GM18873 (cell line): ENCODE data around the gene C3orf80.
A peak's percentile ranks its signal among the peaks of the same experiment; 100 is the strongest.
"Not testable (repeated sequence)": the region's sequence is repeated elsewhere in the genome, so short reads cannot be mapped to it uniquely, and the experiment has no call there.

ENCODE experiments used
- ATAC-seq: cut with Tn5 transposase; IDR thresholded peaks from one replicate; pipeline ENCODE4 v1.9.1; 2021; ENCODE audit warnings: mild to moderate bottlenecking, moderate library complexity, moderate number of reproducible peaks; ENCODE audit not compliant: unreplicated experiment, low FRiP score

The C3orf80 gene

DNA sequence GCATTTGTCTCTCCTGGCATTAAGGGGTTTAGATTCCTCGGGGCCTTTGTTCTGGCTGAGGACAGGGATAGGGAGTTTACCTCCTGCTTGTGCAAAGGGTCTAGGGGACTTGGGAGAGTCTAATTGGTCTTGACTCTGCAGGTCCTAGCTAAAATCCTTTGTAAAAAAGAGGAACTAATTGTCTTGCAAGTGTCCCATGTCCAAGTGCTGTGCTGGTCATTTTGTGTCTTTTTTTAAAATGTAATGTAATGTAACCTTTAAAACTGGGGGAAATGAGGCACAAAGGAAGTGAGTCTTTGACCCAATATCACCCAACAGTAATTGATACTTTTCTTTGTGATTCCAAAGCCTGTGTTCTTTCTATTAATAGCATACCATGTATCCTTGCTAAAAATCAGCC, 14.9 kb upstream of the C3orf80 start:
- no peak for ATAC-seq

DNA sequence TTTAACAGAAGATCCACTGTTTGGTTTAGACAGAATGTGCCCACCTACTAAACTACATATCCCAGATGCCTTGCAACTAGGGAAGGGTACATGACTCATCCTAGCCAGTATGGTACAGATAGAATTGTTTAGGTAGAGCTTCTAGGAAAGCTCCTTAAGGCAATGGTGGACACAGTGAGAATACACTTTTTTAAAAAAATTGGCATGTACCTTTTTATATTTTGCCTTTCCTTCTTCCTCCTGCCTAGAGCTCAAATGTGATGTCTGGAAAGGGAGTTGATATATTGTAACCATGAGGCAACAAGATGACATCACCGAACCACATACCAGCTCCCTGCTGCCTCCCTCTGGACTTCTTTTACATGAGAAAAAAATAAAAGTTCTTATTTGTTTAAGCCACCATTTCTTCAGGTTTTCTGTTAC, 14.4 kb upstream of the C3orf80 start:
- ATAC-seq = no peak

DNA sequence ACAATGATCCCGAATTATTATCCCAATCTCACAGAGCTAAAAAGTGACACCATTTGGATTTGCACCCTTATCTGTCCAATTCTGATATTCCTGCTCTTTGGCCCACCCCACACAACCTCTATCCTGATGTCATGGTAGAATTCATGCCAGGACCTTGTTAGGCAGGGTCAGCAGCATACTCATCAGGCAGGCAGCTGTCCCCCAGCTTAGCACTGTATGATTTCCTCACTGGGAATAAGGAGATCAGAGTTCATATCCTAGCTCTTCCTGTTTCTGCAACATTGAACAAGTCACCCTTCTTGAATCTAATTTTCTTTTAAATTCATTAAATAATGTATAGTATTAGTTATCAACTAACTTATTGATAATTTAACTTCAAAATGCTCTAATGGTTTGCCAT, 12.0 kb upstream of the C3orf80 start:
- ATAC-seq = no peak

DNA sequence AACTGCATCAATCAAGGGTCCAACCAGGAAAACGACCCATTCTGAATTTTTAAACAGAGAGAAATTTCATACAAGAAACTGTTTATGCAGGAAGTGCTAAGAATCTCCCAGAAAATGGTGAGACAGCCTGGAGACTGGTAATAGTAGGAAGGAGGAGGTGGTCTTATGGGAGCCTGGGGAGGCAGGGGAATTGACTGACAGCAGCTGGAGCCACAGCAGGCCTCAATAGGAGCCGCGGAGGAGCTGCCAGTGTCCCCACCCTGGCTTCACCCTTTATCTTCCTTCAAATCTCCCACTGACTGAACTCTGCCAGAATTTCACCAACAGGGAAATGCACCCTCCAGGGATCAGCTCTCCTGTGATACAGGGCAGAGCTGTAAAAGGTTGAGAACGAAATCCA, 7.5 kb upstream of the C3orf80 start:
- ATAC-seq = no peak

DNA sequence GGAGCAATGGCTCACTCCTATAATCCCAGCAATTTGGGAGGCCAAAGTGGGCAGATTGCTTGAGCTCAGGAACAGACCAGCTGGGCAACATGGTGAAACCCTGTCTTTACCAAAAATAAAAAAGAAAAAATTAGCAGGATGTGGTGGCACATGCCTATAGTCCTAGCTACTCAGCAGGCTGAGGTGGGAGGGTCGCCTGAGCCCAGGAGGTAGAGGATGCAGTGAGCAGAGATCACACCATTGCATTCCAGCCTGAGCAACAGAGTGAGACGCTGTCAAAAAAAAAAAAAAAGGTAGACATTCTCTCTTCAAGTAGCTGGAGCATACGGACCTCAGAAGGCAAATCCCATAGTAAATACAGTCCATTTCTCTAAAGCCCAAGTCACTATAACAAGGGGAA, 7.1 kb upstream of the C3orf80 start:
- no peak for ATAC-seq

DNA sequence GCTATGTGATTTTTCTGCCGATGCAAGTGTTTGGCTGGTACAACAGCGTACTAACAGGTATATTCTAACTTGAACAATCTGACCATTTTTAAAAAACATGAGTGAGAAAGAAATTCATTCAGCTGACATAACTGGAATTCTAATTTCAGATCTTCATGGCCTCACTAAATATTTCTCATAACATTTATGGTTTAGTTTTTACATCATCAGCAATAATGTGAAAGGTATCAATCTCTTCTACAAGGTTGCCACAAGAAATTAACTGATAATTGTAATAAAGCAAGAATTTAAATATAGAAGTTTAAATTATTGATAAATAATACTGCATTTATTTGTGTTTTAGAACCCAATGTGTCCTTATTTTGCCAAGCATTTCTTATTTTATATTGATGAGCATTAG, 5.2 kb upstream of the C3orf80 start:
- no peak for ATAC-seq

DNA sequence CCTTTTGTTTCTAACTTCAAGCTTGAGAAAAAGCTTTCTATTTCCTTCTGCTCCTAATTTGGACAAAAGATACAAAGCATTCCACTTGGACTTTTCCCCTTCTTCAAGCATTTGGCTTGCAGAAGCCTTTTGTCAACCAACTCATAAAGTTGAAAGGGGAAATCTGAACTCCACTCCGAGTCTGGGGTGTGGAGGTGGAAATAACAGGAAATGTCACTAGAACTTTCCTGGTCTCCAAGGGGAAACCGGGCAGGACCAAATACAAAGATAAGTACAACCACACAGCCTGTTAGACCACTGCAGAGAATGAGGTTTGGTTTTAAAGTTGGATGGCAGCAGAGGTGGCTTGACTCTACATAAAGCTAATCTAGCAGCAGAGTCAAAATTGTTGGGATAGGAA, 4.2 kb upstream of the C3orf80 start:
- no peak for ATAC-seq

DNA sequence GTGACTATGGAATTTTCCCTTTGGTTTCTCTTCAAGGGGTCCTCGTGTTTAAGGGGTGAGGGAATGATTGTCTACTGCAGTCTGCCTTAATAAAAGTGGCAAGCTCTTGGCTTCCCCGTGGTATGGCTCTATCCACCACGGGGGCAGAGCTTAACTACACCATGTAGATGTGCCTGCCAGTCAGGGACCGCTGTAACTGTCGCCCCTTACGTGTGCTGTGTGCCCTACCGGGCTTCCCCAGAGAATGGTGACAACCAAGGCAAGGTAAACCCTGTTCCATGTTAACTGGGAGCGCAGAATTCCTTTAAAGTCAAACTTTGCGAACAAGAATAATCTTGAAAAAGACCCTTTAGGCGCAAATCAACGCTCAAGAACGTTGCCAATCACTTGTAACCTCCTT, 966 bp upstream of the C3orf80 start:
- no peak for ATAC-seq

DNA sequence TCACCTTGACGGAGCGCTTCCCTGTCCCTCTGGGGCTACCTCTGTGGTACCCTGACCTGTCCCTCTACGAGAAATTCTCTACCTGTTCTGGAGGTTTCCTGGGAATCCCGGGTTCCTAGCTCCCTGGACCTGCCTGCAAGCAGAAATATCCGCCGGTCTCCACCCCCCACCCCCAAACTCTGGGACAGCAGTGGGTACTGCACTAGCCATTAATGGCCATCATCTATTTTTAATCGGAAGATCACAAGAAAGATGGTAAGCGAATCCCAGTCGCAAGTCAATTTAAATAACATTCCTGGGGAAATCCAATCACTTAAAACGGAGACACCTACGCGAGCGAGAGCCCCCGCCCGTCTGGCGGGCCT, 429 bp upstream of the C3orf80 start:
- ATAC-seq = no peak

DNA sequence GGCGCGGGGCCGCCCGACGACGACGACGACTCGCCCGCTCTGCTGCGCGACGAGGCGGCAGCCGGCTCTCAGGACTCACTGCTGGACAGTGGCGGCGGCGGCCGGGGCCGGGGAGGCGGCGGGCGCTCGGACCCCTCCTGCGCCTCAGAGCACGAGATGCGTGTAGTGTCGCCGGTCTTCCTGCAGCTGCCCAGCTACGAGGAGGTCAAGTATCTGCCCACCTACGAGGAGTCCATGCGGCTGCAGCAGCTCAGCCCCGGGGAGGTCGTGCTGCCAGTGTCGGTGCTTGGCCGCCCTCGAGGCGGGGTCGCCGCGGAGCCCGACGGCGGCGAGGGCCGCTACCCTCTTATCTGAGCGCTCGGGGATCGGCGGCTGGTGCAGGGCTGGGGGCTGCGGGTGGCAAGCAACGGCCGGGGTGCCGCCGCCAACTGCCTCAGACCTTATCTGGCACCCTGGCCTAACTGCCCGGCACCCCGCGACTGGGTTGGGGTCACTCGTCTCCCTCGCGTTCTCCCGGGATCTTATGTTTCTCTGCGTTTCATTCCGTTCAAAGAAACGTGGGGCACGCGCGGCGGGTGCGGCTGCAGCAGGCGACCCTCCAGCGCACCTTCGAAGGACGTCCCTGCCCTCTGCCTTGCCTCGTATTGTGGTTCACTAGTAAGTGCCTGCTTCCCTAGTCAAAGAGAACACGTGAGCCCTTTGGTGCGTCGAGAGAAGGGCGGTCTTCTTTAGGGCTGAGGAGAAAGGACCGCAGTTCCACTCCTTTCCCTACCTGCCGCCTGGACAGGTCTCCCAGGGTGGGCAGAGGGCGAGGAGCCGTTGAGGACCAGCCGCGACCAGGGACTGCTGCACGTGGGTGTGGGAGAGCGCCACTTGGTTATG, 1.0 kb downstream of the C3orf80 start:
- ATAC-seq = peak; percentile 3

DNA sequence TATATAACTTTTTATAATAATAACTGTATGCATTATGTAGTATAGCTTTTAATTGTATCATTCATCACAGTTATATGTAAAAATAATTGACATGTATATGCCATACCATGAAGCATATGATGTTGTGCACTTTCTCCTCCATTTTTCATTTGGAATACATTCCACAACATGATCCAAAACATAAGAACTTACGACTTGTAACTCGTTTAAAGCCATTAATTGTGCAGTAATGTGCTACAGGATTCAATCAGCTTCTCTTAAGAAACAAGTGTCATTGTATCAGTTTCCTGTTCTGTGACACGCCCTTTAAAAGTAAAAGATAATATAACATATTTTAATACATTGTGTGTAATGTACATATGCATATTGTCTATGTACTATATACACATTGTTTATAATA, 2.2 kb downstream of the C3orf80 start:
- ATAC-seq = no peak

DNA sequence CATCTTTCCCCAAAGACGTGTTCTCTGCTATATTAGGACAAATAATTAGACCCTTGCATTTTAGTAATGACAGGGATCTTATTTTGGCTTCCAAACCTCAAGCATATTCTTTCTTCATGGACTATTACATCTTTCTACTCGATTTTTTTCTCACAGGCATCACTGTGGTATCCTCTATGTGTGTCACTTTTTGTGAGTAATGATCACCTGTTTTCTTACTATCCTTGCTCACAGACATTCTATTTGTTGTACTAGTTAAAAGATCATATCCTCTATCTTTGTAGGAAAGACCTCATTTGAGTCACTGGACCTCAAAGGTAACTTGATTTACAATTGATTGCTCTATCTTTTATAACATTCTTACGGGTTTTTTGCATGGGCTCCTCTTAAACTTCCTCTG, 6.8 kb downstream of the C3orf80 start:
- no peak for ATAC-seq

DNA sequence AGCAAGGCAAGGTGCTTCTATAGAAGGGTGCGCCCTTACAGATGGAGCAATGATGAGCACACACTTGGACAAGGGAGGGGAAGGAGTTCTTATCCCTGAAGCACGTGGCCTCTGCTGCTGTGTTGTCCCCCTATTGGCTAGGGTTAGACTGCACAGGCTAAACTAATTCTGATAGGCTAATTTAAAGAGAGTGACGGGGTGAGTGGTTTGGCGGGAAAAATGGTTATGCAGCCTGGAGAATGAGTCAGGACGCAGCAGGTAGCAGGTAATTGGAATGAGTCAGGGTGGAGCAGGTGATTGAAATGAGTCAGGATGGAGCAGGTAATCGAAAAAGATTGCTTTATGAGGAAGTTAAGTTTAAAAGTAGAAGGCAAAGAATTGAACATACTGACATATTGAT, 15.5 kb downstream of the C3orf80 start:
- ATAC-seq = not testable (repeated sequence)

DNA sequence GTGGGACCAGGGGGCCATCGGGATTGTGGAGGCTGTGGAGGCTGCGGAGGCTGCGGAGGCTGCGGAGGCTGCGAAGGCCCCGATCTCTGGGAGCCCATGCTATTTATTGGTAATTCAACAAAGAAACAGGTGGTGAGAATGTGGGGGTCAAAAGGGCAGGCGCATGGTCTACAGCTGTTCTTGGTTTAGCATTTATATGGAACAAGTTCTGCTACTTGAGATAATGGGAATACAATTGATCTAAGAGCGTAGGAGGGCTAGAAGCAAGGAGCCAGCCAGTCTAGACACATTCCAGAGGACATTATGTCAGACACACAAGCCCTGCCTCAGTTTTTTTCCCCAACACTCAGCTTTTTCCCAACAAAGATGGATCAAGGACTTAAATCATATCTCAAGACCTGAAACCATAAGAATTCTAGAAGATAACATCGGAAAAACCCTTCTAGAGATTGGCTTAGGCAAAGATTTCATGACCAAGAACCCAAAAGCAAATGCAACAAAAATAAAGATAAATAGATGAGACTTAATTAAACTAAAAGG, 20.1 kb downstream of the C3orf80 start:
- ATAC-seq = no peak

DNA sequence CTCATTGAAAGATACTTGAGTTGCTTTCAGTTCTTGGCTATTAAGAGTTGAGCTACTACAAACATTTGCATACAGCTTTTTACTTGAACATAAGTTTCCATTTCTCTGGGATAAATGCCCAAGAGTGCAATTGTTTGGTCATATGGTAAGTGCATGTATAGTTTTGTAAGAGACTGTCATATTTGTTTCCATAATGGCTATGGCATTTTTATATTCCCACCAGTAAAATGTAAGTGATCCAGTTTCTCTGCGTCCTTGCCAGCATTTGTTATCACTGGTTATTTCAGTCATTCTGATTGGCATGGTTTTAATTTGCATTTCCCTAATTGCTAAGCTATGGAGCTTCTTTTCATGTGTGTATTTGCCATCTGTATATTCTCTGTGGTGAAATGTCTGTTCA, 22.5 kb downstream of the C3orf80 start:
- ATAC-seq = no peak

DNA sequence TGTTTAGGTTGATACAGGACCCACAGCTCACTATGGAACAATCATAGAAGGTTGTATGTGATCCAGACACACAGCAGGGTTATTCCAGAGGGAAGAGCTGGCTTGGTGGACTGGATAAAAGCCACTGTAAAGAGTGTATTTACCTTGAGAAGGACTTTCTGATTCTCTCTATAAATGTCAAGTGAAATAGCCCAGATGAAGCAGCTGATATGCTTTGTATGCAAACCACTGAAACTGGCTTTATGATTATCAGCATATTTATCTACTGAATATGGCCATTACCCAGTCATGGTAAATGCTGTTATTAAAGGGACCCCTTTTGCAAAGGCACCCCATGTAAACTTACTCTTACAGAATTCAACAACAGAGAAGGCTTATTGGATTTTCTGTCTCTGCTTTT, 28.1 kb downstream of the C3orf80 start:
- ATAC-seq = no peak

DNA sequence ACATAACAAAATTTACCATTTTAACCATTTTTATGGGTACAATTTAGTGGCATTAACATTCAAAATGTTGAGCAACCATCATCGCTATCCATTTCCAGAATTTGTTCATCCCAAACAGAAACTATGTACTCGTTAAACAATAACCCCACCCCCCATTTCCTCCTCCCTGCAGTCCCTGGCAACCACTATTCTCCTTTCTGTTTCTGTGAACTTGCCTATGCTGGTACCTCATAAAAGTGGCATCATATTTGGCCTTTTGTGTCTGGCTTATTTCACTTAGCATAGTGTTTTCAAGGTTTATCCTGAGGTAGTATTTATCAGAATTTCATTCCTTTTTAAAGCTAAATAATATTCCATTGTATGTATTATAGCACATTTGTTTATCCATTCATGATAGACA, 32.4 kb downstream of the C3orf80 start:
- ATAC-seq = no peak

DNA sequence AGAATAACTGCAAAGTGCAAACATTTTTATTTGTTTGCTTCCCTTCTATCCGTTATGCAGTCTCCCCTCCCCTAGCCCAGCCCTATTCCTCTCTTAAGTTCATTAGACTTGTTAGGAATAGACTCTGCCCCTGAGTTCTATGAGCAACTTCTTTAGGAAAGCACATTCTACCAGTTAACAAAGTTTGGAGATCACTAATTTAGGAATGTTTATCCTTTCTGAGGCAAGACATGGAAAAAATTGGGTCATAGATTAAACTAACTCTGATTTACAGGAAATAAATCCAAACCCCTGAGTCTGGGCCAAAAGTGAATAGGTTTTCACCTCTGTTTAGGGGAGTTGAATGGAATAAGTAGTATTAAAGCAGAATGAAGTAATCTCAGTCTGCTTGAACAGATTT, 34.4 kb downstream of the C3orf80 start:
- ATAC-seq = no peak

DNA sequence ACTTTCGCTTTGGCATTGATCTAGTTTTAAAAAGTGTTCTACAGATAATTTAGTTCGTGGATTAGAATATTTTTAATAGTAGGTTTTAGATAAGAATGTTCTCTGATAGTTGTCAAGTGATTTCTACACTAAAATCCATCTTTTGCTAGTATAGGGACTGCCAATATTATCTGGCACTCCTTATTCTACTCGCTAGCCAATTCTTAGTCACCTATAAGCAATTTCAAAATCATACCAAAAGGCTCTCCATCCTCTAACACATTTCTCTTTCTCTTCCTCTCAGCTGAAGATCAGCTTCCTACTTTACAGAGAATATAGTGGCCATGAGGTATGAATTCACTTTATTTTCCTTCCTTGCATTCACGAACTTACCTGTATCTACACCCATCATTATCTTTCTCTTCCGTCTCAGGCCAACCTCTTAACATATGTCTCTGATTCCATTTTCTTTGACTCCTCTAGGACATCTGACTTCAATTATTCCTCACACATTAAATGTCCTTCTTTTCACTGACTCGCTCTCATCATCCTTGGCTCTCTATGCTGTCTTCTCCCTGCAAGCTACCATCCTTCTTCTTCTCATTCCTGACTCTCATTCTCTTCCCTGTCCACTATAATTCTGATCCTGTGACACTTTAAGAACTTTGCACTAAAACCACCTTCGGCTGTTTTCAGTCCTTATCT, 35.5 kb downstream of the C3orf80 start:
- no peak for ATAC-seq

DNA sequence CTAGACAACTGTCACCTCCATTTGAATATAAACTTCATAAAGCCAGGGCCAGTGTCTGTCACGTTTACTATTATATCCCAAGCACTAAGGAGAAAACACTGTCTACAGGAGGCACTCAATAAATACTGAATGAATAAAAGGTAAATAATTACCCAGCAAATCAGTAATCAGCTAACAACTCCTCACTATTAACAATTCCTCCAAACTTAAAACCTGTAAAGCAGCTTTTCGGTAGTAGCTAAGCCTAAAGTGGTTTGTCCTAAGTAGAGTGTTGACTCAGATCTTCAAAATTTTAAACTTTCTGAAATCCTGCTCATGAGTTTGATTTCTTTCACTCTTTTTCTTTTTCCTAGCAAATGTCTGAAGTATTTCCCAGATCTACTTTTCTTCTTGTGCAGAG, 39.9 kb downstream of the C3orf80 start:
- no peak for ATAC-seq
